Measurements from ENCODE around the gene MC5R.

Gene MC5R

DNA sequence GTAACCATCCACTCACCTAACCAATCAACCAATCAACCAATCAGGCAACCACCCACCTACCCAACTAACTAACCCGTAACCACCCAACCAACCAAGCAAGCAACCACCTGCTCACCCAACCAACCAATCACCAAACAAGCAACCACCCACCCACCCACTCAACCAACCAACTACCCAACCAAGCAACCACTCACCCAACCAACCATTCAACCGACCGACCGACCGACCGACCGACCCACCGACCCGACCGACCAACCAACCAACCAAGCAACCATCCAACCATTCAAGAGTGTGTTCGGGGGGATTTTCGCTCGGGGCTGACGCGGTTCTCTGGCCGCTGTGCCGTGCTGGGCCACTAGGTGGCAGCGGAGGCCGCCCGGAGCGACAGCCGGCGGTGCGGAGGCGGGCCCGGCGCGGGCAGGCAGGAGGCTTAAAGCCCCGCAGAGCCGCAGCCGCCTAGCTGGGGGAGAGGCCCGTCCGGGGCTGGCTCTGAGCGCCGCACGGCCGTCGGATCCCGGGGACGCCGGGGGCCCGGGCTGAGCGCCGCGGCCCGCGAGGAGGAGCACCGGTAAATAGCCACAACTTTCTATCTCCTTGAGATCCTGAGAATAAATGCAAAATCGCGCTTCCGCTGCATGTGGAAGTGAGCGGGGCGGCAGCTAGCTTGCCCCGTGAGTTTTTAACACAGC is at the start of gene MC5R:
Gene MC5R (plus strand): TSS at position 443 of the 689 bp plus-strand sequence. CDS start 1,617 bp downstream, outside the sequence.
- in situ Hi-C loops (cut with HindIII; ENCODE audit: low sequenced_read_pairs) = no loop called here

DNA sequence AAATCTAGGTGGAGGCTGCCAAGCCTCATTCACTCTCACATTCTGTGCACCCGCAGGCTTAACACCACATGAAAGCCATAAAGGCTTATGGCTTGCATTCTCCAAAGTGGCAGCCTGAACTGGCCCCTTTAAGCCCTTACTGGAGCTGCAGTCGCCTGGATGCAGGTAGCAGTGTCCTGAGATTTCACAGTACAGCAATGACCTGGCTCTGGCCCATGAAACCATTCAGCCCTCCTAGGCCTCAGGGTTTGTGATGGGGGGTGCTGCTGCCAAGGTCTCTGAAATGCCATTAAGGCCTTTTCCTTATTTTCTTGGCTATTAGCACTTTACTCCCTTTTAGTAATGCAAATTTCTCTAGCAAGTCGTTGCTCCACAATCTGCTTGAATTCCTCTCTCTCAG is 48.9 kb upstream of the MC5R start:
- in situ Hi-C loops (cut with HindIII; ENCODE audit: low sequenced_read_pairs) = no loop called here

DNA sequence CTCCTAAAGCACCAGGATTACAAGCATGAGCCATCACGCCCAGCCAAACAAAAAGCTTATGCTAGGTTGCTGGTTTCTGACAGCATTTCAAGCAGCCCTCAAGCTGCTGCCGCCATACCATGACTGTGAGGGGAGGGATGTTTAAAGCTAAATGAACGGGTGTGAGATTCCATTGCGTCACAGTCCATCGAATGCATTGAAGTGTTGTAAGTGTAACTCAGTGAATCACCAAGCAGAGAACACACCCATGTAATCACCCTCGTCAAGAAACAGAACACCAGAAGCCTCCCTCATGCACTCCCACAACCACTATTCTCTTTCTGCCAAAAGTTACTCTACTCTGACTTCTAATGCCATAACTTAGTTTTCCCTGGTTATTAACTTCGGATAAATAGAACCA is 32.8 kb upstream of the MC5R start:
- in situ Hi-C loops (cut with HindIII; ENCODE audit: low sequenced_read_pairs) = no loop called here

DNA sequence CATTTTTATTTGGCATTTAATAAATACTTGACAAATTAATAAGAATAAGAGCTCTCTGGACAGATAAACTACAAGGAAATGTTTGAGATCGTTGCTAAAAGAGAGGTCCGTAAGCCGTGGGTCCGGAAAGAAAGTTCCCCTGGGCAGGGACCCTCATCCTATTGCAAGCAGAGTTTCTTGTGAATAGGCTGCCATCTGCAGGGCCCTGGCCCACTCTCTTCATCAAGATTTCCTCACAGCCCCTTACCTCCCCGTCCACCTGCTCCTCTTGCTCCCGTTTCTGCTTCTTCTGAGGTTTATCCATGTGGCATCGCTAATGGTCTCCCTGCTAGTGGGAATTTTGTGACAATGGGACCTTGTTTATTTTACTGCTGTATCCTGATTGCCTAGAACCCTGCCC is 30.1 kb upstream of the MC5R start:
- in situ Hi-C loops (cut with HindIII; ENCODE audit: low sequenced_read_pairs) = no loop called here

DNA sequence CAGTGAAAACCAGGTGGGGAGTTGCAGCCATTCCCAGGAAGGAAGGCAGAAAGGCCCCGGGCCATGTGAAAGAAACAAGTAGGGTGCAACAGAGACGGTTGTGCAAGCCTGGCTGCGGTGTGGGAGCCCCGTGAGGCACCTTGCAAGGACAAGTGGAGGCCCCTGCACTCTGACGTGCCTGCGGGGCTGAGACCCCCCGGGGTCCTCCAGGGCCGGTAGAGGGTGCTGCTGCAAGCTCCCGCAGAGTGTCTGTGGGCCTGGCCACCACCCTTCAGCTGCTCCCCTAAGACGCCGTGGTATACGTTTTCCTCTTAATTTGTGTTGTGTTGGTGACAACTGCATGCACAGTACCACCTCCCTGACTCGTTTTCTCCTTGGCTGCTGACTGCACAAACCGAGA is 27.4 kb upstream of the MC5R start:
- in situ Hi-C loops (cut with HindIII; ENCODE audit: low sequenced_read_pairs) = no loop called here

DNA sequence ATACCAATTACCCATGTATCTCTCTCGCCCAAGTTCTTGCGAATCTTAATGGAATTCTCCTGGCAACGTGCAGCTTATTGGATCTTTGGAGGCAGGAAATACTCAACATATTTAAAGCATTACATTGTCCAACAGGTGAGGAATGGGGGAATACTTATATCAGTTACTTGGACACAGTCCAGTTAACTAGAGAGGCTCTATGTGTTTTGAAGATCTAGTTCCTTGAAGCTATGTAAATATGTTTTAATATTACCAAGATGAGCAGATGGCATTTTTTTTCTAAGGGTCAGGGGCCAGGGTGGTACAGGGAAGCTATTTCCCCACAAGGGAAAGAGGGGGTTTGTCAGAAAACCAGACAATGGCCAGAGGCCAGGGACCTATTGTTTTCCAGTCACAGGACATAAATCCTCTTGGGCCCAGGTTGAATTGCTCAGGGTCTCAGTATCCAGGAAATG is 26.8 kb upstream of the MC5R start:
- in situ Hi-C loops (cut with HindIII; ENCODE audit: low sequenced_read_pairs) = no loop called here

DNA sequence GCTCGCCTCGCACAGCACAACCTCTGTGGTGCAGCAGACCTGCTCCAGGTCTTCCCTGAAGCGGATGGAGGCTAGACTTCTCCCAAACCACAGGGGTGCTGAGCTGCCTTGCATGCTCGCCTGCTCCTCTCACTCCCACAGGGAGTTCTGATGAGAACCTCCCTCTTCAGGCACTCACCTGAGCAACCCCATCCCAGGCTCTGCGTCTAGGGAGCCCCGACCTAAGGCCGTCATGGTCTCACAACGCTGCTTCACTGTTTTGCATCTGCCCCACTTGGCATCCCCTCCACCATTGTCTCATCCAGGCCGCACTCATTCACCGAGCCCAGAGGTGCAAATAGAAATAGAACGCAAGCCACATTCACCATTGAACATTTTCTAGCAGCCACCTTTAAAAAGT is 24.6 kb upstream of the MC5R start:
- in situ Hi-C loops (cut with HindIII; ENCODE audit: low sequenced_read_pairs) = no loop called here

DNA sequence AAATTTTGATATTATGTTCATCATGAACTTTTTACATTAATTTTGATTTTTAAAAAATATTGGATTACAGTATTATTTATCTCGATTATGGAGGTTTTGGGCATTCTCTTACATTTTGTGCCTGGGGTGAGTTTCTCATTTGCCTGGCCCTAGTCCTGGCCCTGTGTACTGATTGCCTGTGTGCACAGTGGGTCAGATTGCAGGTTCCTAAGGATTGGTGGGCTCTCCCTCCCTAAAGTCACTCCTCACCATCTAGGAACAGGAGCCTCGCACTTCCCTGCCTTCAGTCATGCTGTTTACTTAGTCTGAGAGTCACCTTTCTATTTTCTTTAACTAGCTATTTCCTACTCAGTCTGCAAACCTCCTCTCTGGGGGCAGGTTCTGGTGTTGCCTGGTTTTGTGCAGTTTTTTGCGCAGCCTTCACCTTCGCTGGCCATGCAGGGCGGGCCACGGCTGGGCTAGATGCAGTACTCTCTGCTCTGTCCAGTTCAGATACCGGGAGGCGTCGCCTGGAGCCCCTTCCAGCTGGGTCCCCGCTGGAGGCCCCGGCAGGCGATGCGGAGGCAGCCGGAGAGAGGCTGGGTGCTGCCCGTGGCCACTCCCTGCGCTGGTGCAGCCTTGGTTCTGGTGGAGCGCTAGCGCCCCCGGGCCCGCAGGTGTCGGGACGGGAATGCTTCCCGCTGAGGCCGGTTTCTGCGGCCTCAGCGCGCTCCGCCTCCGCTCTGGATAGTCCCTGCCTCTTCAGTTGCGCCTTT is 23.3 kb upstream of the MC5R start:
- in situ Hi-C loops (cut with HindIII; ENCODE audit: low sequenced_read_pairs) = no loop called here

DNA sequence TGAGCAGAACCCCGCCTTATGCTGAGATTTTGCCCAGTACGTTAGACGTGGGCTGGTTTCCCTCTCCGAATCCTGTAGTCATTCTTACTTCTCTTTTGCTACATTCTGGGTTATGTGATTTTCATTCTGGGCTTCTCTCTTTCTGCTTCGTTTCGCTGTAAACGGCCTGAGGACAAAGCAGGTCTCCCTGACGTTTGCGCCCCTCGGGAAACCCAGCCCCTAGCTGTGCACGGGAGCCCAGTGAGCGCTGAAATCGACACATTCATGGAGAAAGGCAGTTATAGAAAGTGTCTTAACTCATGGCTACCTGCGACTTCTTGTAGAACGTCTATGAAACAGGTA is 22.7 kb upstream of the MC5R start:
- in situ Hi-C loops (cut with HindIII; ENCODE audit: low sequenced_read_pairs) = no loop called here

DNA sequence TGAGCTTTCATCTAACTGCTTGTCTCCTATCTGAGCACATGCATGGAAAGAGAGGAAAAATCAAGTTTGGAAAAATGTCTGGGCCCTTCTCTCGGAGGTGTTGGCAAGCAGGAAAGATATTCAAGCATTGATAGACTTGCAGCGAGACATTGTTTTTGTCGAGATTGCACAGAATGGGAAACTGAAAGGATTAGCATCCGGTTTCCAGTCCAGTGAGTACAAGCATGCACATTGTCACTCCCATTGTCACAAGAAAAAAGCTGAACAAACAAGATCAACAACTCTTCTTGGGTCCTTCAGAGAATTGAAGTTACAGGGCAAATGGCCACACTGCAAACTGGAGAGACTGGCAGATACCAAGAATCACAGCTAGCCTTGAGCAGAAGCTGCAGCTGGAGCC is 19.6 kb upstream of the MC5R start:
- in situ Hi-C loops (cut with HindIII; ENCODE audit: low sequenced_read_pairs) = no loop called here

DNA sequence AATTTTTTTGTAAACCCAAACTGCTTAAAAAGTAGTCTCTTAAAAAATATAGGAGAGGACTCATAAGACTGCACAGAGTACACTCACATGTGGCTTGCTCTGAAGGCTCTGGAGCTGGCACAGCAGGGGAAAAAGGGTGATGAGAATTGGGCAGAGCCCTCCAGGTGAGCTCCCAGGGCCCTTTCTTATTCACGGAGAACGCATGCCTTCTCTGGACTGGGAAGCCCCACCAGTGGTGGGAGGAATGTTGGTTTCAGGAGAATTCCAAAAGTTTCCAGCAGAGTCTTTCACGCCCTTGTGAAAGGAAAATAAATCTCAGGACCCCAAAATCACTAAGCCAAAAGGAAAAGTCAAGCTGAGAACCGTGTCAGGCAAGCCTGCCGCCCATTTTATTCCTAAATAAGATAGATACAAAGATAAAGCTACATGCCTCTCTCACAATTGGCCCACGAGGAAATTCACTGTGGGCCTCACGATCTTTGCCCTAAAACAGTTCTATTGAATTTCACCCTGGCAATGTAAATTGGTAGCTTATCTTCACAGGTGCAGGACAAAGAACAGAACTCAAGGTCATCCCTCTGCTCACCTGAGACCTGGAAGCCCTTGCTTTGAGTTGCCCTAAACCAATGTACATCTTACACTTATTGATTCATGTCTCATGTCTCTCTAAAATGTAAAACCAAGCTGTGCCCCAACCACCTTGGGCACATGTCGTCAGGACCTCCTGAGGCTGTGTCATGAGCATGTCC is 15.5 kb upstream of the MC5R start:
- in situ Hi-C loops (cut with HindIII; ENCODE audit: low sequenced_read_pairs) = no loop called here

DNA sequence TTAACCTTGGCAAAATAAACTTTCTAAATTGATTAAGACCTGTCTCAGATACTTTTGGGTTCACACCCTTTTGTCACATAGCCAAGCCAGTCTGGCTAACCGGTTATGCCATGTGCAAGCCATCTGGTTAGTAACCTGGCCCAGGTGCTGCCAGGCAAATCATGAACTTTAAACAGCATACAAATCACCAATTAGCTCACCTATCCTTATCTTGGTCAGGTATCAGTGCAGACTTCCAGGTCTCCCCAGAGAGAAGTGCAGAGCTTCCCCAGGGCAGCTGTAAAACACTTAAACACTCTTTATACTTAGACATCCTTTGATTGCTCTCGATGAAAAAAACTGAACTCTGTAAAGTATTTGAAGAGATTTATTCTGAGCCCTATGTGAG is 14.9 kb upstream of the MC5R start:
- in situ Hi-C loops (cut with HindIII; ENCODE audit: low sequenced_read_pairs) = no loop called here

DNA sequence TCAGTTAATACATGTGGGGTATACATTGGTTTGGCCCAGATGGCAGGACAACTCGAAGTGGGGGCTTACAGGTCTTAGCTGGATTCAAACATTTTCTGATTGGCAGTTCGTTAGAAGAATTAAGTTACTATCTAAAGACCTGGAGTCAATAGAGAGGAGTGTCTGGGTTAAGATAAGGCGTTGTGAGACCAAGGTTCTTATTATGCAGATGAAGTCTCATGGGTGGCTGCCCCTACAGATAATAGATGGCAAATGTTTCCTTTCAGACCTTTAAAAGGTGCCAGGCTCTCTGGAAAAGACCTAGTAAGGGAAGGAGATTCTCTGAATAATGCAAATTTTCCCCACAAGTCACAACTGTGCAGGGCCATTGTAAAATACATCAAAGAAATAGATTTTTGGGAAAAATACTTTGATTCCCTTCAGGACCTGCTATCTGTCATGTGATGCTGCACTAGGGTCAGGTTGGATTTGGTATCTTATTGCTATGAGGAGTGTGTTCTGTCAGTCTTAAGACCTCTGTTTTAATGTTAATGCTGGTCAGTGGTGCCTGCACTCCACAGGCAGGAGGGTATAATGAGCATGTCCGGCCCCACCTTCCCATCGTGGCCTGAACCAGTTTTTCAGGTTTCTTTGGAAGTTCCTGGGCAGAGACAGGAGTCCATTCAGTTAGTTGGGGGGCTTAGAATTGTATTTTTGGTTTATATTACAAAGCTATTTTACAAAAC is 14.3 kb upstream of the MC5R start:
- in situ Hi-C loops (cut with HindIII; ENCODE audit: low sequenced_read_pairs) = no loop called here

DNA sequence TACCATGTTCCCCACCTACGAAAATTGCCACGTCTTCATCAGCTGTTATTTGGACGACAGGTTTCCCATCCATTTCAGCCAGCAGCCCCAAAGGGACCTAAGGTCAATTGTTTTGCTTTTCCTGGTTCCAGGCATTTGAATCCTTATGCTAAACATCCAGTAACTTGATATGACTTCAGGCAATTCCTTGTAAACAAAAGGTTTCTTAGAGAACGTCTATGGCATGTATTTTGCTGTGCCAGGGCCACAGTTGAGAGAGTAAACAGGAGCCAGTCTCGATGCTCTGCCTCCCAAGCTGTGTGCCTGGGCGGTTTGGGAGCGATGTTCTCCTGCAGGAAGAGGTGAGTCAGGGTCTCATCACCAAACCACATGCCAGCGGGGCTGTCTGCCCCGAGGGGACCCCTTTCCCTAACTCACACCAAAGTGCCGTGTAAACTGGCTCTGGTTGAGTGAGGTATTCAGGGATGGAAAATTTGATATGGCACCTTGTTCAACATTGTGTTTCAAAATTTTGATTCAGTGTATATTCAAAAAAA is 12.9 kb upstream of the MC5R start:
- in situ Hi-C loops (cut with HindIII; ENCODE audit: low sequenced_read_pairs) = no loop called here

DNA sequence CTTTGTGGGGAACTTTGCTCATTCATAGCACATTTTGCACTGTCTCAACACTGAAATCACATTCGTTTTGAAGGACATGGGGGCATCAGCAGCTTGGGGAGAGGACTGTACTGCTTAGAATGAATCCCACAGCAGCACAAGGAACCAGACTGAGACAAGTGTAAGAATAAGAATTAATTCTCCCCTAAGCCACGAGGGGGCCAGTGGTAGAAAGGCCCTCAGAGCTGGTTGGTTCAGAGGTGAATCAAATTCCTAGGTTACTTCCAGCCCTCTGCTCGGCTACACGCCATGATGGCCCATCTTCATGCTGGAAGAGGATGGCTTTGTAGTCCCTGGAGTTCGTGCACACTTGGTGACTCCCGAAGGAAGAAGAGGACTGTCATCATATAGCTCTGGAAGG is 12.0 kb upstream of the MC5R start:
- in situ Hi-C loops (cut with HindIII; ENCODE audit: low sequenced_read_pairs) = no loop called here

DNA sequence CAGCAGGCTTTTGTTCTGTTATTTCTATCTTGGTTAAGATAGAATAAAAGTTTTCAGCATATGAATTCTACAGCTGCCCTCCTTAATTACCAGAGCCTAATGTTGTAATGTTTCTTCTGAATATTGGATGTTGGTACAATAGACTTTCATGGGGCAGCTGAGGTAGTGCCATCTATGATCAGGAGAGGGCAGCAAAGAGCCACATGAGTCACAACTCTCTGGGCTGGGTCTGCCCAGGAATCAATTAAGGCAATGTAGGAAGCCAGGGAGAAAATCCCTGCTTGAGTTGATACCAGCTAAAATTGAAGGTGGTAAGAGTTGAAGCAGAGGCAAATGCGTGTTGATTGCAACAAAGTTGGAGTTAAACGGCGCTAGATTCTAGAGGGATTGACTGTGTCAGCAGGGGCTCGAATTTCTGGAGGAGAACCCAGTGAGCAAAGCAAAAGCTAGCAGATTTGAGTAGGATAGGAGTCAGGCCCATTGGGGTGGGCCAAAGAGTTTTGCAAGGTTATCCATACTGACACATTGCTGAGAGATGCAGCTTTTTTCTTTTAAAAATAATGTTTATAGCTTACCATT is 10.6 kb upstream of the MC5R start:
- in situ Hi-C loops (cut with HindIII; ENCODE audit: low sequenced_read_pairs) = no loop called here

DNA sequence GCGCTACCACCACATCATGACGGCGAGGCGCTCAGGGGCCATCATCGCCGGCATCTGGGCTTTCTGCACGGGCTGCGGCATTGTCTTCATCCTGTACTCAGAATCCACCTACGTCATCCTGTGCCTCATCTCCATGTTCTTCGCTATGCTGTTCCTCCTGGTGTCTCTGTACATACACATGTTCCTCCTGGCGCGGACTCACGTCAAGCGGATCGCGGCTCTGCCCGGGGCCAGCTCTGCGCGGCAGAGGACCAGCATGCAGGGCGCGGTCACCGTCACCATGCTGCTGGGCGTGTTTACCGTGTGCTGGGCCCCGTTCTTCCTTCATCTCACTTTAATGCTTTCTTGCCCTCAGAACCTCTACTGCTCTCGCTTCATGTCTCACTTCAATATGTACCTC is 2.3 kb downstream of the MC5R start:
- in situ Hi-C loops (cut with HindIII; ENCODE audit: low sequenced_read_pairs) = no loop called here

DNA sequence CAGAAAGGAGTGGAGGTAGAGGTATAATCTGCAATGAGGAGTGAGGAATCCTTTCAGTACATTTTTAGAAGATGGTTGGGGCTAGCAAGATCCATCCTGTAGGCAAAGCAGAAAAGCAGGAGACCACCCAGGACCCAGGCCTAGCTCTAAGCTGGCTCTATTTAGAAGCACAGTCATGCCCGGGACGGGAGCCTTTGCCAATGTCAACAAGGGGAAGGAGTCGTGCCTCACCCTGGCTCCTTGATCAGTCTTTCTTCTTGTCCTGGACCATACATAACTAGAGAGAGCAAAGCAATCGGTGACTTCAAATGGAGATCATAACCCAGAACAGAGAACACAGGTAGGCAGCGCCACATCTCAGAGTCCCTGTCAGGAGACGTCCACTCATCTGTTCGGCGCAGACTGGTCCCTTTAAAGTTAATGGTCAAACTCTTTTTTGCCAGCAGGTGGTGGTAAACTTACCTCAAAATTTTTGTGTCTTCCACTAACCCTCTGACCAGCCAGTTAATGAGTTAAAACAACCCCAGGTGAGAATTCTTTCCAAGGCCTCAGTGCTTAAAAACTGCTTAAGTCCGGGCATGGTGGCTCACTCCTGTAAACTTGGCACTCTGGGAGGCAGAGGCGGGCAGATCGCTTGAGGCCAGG is 8.0 kb downstream of the MC5R start:
- in situ Hi-C loops (cut with HindIII; ENCODE audit: low sequenced_read_pairs) = no loop called here

DNA sequence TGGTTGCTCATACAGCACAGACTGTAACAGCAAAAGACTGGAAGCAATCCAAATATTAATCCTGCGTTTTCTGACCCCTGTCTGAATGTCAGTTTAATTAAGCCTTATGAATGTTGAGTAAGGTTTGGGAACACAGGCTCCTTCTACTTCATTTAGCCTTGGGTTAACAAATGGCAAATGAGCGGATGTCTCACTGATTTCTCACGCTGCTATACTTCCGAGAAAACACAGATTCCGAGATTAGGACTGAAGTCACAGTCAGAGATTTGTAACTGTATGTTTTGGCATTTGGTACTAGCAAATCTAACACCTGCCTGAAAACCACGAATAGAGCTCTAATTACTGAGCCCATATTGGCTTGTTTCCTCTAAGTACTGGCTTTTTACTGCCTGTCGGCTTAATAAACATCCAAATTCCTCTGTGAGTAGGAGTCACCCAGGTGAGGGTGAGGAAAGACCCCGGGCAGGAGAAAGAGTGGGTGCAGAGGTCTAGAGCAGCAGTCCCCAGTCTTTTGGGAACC is 10.6 kb downstream of the MC5R start:
- in situ Hi-C loops (cut with HindIII; ENCODE audit: low sequenced_read_pairs) = no loop called here

DNA sequence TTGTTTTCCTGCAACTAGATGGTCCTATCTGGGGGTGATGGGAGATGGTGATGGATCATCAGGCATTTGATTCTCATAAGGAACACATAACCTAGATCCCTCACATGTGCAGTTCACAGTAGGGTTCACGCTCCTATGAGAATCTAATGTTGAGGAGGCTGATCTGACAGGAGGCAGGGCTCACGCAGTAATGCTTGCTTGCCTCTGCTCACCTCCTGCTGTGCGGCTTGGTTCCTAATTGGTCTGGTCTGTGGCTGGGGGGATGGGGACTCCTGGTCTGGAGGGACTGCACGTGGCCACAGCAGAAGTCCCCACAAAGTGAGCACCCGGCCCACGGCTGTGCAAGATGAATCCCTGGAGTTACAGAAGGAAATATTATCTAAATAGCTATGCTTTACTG is 11.3 kb downstream of the MC5R start:
- in situ Hi-C loops (cut with HindIII; ENCODE audit: low sequenced_read_pairs) = no loop called here

All from endothelial cell of hepatic sinusoid (primary cell).